Stimulated activated CD4-positive, alpha-beta T cell treated with anti-CD3 and anti-CD28 coated beads, Interleukin-1b, Interleukin-23, amount 100 ng/mL, for 24 hours (primary cell): ENCODE results near the gene NPR2.

Experiments
- DNase-seq, 4 experiments: peaks; one replicate each; pipeline ENCODE4 v3.0.0-alpha.2; 2020; ENCODE audit warnings: low read depth in 4 of 4, low spot score in 1 of 4

The NPR2 gene

DNA sequence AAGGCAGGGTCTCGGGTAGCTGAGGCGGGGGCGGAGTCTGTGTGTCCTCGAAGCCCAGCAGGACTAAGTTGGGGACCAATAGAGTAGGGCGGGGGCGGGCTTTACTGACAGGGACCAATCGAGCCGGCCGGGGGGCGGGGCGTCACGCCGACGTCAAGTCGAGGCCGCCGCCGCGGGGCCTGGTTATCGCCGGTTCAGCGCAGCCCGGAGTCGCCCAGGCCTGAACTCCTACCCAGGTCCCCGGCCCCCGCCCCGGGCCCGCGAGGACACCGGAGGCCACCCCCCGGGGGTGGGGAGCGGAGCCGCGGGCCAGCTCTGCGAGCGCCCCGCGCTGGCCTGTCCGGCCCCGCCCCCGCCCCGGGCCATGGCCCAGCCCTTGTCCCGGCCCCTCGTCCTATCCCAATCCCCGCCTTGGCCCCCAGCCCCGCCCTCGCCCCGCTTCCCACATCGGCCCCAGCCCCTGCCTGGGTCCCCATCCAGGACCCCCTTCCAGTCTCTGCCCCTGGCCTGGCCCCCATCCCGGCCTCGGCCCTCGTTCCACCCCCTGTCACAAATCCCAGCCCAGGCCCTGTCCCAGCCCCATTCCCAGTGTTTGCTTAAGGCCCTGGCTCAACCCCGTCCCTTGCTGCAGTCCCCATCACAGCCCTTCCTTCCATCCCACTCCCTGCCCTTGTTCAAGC, 37.8 kb downstream of the NPR2 start, which contains the start of gene TMEM8B:
Gene TMEM8B (plus strand): TSS at position 145 of the 680 bp plus-strand sequence. CDS start 220 bp downstream, at position 365.
- peak; percentile 92 to 97 (median 96) for DNase-seq

DNA sequence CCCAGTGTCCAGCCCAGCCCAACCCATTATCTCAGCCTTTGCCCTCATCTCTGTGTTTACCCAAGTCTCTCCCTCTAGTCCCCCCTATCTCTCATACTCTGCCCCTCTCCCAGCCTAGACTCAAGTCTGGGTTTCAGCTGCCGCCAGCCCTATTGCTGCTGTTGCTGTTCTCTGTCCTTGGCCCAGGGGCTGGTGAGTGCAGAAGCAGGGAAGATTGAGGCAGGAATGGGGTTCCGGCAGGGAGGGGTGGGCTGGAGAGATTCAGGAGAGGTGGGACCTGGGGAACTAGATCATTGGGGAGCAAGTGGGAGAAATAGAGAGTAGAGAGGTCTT, 38.3 kb downstream of the NPR2 start:
- DNase-seq: no peak

- no peak for DNase-seq
Measured at GRCh38 chr9:35831040-35831439, 39.6 kb downstream of the NPR2 start.

DNA sequence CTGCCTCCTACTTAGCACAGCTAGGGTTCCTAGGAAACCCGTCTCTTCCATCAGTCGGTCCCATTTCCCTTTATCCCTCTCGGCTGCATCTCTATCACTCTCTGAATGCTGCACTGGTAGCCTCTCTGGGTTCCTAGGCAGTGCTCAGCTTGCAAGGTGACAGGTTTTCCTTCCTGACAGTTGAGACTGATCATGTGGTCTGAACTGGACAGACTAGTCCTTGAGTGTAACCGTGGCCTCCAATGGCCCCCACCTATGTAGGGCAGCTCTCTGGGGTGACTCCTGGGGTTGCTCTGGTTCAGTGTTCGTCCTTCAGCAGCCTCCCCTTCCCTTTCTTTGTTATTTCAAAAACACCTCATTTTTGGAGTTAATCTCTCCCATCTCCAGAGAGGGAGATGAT, 41.4 kb downstream of the NPR2 start:
- DNase-seq: no peak

- DNase-seq: no peak
Measured at GRCh38 chr9:35834260-35835215, 43.1 kb downstream of the NPR2 start.

- no peak for DNase-seq
Measured at GRCh38 chr9:35835216-35835632, 43.8 kb downstream of the NPR2 start.

GRCh38 chr9:35835766-35836165, 44.4 kb downstream of the NPR2 start:
- DNase-seq: no peak

DNA sequence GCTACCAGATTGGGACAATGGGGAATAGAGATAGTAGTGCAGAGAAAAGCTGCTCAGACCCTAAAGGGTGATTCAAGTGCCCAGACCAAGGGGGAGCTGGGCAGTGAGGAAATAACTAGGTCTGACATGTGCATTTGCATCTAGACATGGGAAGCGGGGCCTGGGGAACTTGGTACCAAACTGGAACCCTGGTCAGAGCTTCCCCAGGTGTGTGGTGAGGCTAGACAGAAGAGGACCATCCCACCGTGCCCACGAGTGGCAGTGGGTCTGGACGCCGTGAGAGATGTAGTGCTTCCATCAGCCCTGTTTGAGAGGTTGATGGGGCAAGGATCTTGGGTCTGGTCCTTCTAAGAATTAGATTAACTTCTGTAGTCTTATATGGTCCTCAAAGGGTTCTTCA, 45.2 kb downstream of the NPR2 start:
- no peak for DNase-seq

GRCh38 chr9:35839926-35840325, 48.5 kb downstream of the NPR2 start:
- no peak for DNase-seq

- no peak for DNase-seq
Measured at GRCh38 chr9:35840881-35841644, 49.7 kb downstream of the NPR2 start.

DNA sequence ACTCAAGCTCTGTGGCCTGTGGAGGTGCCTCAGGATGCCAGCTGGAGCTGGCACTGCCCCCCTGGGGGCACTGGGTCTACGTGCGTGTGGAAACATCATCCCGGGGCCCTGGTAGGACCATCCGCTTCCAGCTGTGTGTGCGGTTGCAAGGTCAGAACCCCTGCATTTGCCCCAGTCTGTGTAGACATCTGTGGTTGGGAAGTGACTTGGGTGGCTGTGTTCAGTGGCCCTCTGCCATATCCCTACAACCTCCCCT, 50.2 kb downstream of the NPR2 start:
- no peak for DNase-seq

DNA sequence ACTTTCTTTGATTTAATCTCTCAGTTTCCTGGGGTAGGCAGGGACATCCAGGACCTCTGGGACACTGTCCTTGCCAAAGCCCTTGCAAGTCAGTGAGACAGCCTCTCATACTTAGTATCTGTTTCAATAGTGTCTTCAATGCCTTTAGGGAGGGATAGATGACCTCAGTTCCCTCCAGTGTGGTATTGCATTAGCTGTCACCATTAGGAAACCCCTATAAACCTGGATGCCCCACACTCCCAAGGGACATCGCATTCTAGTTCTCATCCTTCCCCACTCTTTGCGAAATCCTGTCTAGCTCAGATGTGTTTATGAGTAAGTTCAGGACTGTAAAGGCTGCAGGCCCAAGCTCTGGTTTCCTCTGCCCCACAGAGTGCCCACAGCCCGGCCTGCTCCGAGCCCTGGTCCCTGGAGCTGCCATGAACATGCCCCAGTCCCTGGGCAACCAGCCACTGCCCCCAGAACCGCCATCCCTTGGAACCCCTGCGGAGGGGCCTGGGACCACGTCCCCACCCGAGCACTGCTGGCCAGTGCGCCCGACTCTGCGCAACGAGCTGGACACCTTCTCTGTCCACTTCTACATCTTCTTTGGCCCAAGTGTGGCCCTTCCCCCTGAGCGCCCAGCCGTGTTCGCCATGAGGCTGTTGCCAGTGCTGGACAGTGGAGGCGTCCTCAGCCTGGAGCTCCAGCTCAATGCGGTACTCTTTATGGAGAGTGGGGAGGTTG, 50.8 kb downstream of the NPR2 start:
- no peak for DNase-seq

GRCh38 chr9:35842795-35843194, 51.4 kb downstream of the NPR2 start:
- no peak for DNase-seq

GRCh38 chr9:35844628-35845270, 53.4 kb downstream of the NPR2 start:
- DNase-seq: no peak

GRCh38 chr9:35845824-35846771, 54.7 kb downstream of the NPR2 start:
- DNase-seq: no peak

DNA sequence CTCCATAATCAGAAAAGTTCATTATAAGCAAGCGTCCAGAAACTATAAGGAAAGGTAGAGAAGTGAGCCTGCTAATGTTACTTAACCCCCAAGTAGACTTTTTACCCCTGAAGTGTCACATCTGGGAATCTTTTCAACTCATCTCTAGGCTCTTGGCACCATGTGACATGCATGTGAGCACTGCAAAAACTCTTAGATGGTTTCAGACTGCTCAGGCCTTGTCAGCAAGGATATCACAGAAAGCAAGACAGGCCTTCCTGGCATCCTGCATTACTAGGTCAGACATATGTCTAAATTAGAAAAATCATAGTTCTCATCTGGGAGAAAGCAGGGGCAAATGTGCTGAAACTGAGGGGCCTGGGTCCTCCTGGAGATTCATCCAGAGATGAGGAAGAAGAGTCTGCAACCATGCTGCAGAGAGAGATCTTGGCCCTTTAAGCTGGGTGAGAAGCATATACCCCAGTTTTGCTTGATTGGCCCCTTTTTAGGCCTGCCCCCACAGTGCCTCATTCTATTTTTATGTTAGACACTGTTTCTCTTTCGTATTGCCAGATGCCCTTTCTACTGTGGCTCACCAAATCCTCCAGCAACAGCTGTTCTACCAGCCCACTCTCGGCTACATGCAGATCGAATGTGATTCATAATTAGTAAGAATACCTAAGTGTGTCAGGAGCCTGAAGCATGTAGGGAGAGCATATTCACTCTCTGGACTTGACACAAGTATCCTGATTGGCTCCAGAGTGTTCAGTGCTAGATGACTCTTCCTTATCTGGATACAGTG, 56.6 kb downstream of the NPR2 start:
- no peak for DNase-seq

DNA sequence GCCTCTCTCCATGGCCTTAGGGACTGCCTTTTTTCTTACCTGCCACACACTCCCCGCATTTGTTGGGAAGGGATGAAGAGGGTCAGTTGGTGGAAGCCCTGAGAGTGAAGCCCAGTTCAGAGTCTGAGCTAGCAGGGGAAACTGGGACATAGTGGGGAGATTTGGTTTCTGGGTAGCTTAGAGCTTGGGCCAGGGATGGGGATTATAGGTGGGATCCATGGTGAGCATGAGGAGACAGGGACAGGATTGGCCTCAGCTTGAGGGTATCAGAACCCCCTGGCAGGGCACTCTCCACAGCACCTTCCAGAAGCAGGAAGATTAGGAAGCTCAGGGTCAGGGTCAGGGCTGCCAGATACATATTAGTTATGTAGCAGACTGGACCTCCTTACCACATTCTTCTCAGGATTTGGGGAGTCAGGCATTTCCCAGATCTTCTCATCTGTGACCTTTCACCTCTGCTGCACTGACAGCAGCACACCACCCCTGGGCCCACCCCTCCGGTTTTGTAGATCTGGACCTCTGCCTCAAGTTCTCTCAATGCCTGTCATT, 61.0 kb downstream of the NPR2 start:
- no peak for DNase-seq
